HepG2 (cell line): ENCODE data around the gene INO80B. TPM values are rescaled to one million over a fixed set of nuclear protein-coding genes. Genes with fewer than 3 reads are reported as not detected.

Experiments used
- CREM ChIP-seq, 2 experiments: sonication (generic) in 1 of 2; formaldehyde crosslinking in 1 of 2; IDR thresholded peaks; 2 replicates each; pipeline versions ENCODE4 v1.4.0 to v1.6.1; 2016 to 2020; ENCODE audit warnings: antibody characterized with exemption in 1 of 2, mild to moderate bottlenecking in 1 of 2, missing genetic modification reagents in 1 of 2
- KLF12 ChIP-seq: sonication (generic); formaldehyde crosslinking; IDR thresholded peaks from 2 replicates; pipeline ENCODE4 v1.4.0; 2020; ENCODE audit warnings: missing genetic modification reagents, borderline replicate concordance
- NFE2L2 ChIP-seq: fragments of 150-350 bp; IDR thresholded peaks from 2 replicates; pipeline ENCODE4 v1.6.1; 2014; ENCODE audit warnings: low read length
- REST ChIP-seq, 2 experiments: IDR thresholded peaks; 2 replicates each; pipeline ENCODE4 v1.6.1; 2011 to 2012; ENCODE audit warnings: low read length in 2 of 2, borderline replicate concordance in 1 of 2, low read depth in 1 of 2, mild to moderate bottlenecking in 1 of 2, moderate library complexity in 1 of 2
- SIX1 ChIP-seq: sonication (generic); formaldehyde crosslinking; IDR thresholded peaks from 2 replicates; pipeline ENCODE4 v1.4.0; 2020; ENCODE audit warnings: missing genetic modification reagents, borderline replicate concordance
- SNAPC4 ChIP-seq: sonication (generic); formaldehyde crosslinking; IDR thresholded peaks from 2 replicates; pipeline ENCODE4 v1.4.0; 2020; ENCODE audit warnings: mild to moderate bottlenecking, missing genetic modification reagents
- TRIM24 ChIP-seq: sonication (generic); formaldehyde crosslinking; IDR thresholded peaks from 2 replicates; pipeline ENCODE4 v1.8.0; 2022; ENCODE audit warnings: mild to moderate bottlenecking, missing genetic modification reagents
- ZNF121 ChIP-seq: sonication (generic); formaldehyde crosslinking; IDR thresholded peaks from 2 replicates; pipeline ENCODE4 v1.5.0; 2020; ENCODE audit warnings: mild to moderate bottlenecking, missing genetic modification reagents
- ZNF414 ChIP-seq: sonication (generic); formaldehyde crosslinking; IDR thresholded peaks from 2 replicates; pipeline ENCODE4 v1.5.0; 2020; ENCODE audit warnings: missing genetic modification reagents
- ZNF552 ChIP-seq: sonication (generic); formaldehyde crosslinking; IDR thresholded peaks from 2 replicates; pipeline ENCODE4 v1.9.0; 2022; ENCODE audit warnings: missing genetic modification reagents, mild to moderate bottlenecking, borderline replicate concordance
- ZNF768 ChIP-seq: sonication (generic); formaldehyde crosslinking; IDR thresholded peaks from 2 replicates; pipeline ENCODE4 v1.4.0; 2020; ENCODE audit warnings: missing genetic modification reagents
- ZNF784 ChIP-seq: sonication (generic); formaldehyde crosslinking; IDR thresholded peaks from 2 replicates; pipeline ENCODE4 v1.5.1; 2020; ENCODE audit warnings: missing genetic modification reagents, mild to moderate bottlenecking, borderline replicate concordance
- ZSCAN25 ChIP-seq: sonication (generic); formaldehyde crosslinking; IDR thresholded peaks from 2 replicates; pipeline ENCODE4 v1.8.0; 2022; ENCODE audit warnings: mild to moderate bottlenecking, missing genetic modification reagents
- ZXDC ChIP-seq: sonication (generic); formaldehyde crosslinking; IDR thresholded peaks from 2 replicates; pipeline ENCODE4 v1.5.0; 2020; ENCODE audit warnings: mild to moderate bottlenecking, missing genetic modification reagents
- polyA plus RNA-seq, 8 experiments: library from polyadenylated mRNA; depleted of rRNA in 3 of 8; stranded (reverse) in 7 of 8; unstranded in 1 of 8; fragments of >200 nt; fragmentation: Illumina TruSeq in 4 of 8; extraction: Trizol in 4 of 8; gene quantifications; 2 replicates each; pipeline versions ENCODE4 v1.2.1 to v1.2.3, GENCODE V29; 2011 to 2016; ENCODE audit warnings: low read depth in 4 of 8, missing spikeins in 1 of 8, mixed read lengths in 1 of 8; ENCODE audit not compliant: insufficient read depth in 1 of 8
- total RNA-seq, 5 experiments: library from RNA; depleted of rRNA; stranded (reverse); fragments of >200 nt; fragmentation: Illumina TruSeq; extraction: Trizol; gene quantifications; 2 replicates each; pipeline ENCODE4 v1.2.3, GENCODE V29; 2016; ENCODE audit warnings: low read depth in 1 of 5

Gene INO80B
- total and polyA plus RNA-seq, 2 of the 13 experiments (the other 11 are each of a cell fraction or from before 2014, with no cell fraction given) = 6.2 to 14.5 TPM

- no peak for TF ChIP-seq ZNF768 (CRISPR knock-in tag)
- 0 out of 2 replicates have a peak, but pooled peaks have one; percentile 23 for TF ChIP-seq ZNF121 (CRISPR knock-in tag)
- no peak for TF ChIP-seq ZXDC (CRISPR knock-in tag)
- no peak for TF ChIP-seq NFE2L2
- no peak for TF ChIP-seq KLF12 (CRISPR knock-in tag)
- TF ChIP-seq ZNF414 (CRISPR knock-in tag) = no peak
- no peak for TF ChIP-seq ZNF552 (CRISPR knock-in tag)
- no peak for TF ChIP-seq CREM (IDR thresholded peaks at IDR 0.05)
- TF ChIP-seq CREM (CRISPR knock-in tag; IDR thresholded peaks at IDR 0.05) = no peak
- 0 out of 4 replicates have a peak, but pooled peaks of 1 of the 2 experiments have one; percentile 40 for TF ChIP-seq REST (IDR thresholded peaks at IDR 0.05; ENCODE audit: borderline replicate concordance in 1 of 2, low read depth in 1 of 2, low read length in 2 of 2)
- no peak for TF ChIP-seq SIX1 (CRISPR knock-in tag)
- no peak; the same call in 1 of the 2 replicates for TF ChIP-seq ZSCAN25 (CRISPR knock-in tag)
- no peak for TF ChIP-seq SNAPC4 (CRISPR knock-in tag)
- 0 out of 2 replicates have a peak, but pooled peaks have one; percentile 32 for TF ChIP-seq ZNF784
- no peak for TF ChIP-seq TRIM24 (CRISPR knock-in tag)
These were observed 41.7 kb upstream of the INO80B start (continued) for GRCh38 chr2:74413001-74413698.
